ENCODE results near the gene SGTA.

Gene SGTA

GRCh38 chr19:2724148-2724557 is 58.9 kb downstream of the SGTA start:
- DNase-seq (ENCODE audit: low read depth), result no peak
- no peak overlapping the region for H3K4me3 ChIP-seq (ENCODE audit: low read depth, low read length)
- TF ChIP-seq CTCF (IDR thresholded peaks at IDR 0.05; ENCODE audit: low read depth, low read length, missing control alignments), result no peak

GRCh38 chr19:2723747-2724146 is 59.3 kb downstream of the SGTA start:
- DNase-seq (ENCODE audit: low read depth), result no peak
- H3K4me3 ChIP-seq (ENCODE audit: low read depth, low read length), result no peak overlapping the region
- no peak for TF ChIP-seq CTCF (IDR thresholded peaks at IDR 0.05; ENCODE audit: low read depth, low read length, missing control alignments)

GRCh38 chr19:2723345-2723715 is 59.7 kb downstream of the SGTA start:
- no peak overlapping the region for H3K4me3 ChIP-seq (ENCODE audit: low read depth, low read length)
- no peak for TF ChIP-seq CTCF (IDR thresholded peaks at IDR 0.05; ENCODE audit: low read depth, low read length, missing control alignments)
- no peak for DNase-seq (ENCODE audit: low read depth)

GRCh38 chr19:2722541-2723344 is 60.3 kb downstream of the SGTA start:
- no peak for DNase-seq (ENCODE audit: low read depth)

GRCh38 chr19:2721570-2722540 is 61.2 kb downstream of the SGTA start:
- no peak for TF ChIP-seq CTCF (IDR thresholded peaks at IDR 0.05; ENCODE audit: low read depth, low read length, missing control alignments)
- peak overlapping the region; percentile 33 for H3K4me3 ChIP-seq (ENCODE audit: low read depth, low read length)
- no peak for DNase-seq (ENCODE audit: low read depth)

More at GRCh38 chr19:2722541-2723344, 60.3 kb downstream of the SGTA start:
- no peak overlapping the region for H3K4me3 ChIP-seq (ENCODE audit: low read depth, low read length)
- no peak for TF ChIP-seq CTCF (IDR thresholded peaks at IDR 0.05; ENCODE audit: low read depth, low read length, missing control alignments)

GRCh38 chr19:2720777-2721569 is 62.1 kb downstream of the SGTA start, which contains the start of gene DIRAS1:
TSS of gene DIRAS1 (minus strand) at chr19:2721372. CDS start at chr19:2717806, 3,566 bp downstream.
- H3K4me3 ChIP-seq (ENCODE audit: low read depth, low read length), result peak within 1 kb of the TSS; percentile 33
- DNase-seq (ENCODE audit: low read depth), result no peak
- TF ChIP-seq CTCF (IDR thresholded peaks at IDR 0.05; ENCODE audit: low read depth, low read length, missing control alignments), result no peak

Measured in GM12864 (cell line).